ENCODE results near the gene KIF24.

- TF ChIP-seq CTCF (IDR thresholded peaks at IDR 0.05; ENCODE audit: low read depth, low read length) (no peak), EZH2phosphoT487 (IDR thresholded peaks at IDR 0.05; ENCODE audit: low read depth) (no peak)
Measured at GRCh38 chr9:34377404-34377746, 48.3 kb upstream of the KIF24 start.

Data from OCI-LY3 (cell line).